ENCODE measurements around the gene RAI1. TPM values are rescaled to one million over a fixed set of nuclear protein-coding genes. Genes with fewer than 3 reads are reported as not detected.
A peak's percentile ranks its signal among the peaks of the same experiment; 100 is the strongest.

Gene RAI1
- total and polyA plus RNA-seq, 2 experiments from 2014 or later, result 0.87 to 0.89 TPM

DNA sequence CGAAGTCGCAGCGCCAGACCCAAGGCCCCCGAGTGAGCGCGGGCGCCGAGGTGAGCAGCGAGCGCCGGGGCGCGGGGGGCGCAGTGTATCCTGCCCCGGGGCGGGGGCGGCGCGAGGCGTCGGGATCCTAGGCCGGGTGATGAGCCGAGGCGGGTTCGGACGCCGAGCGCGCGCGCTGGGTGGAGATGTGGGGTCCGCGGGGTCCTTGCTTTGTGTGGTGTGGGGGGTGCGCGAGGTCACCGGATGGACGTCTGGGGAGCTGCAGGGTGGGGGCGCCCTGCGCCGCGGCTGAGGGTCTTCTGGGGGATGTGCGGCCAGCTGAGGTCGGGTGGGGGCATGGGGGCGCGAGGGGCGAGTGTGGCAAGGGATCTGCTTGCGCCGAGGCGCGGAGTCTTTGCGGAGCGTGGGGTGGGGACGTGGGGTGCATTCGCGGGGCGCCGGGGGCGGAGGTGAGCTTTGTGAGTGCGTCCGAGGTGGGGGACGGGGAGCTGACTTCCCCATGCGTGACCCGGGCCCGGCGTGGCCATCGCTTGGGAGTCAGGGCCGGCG lies 560 bp downstream of the RAI1 start:
- Mint-ChIP-seq H3K36me3 (ENCODE audit: low read depth) (no peaks in the 10 kb centered on the region), H3K4me1 (peaks cover 35% of the 10 kb centered on the region), H3K27ac (no peak overlapping the region), H3K27me3 (ENCODE audit: insufficient read depth, low read depth, poor library complexity) (peaks cover 72% of the 10 kb centered on the region), H3K4me3 (peak overlapping the region; percentile 65), H3K9me3 (no peaks in the 10 kb centered on the region)
- no peak; the same call in 2 of the 3 replicates for ATAC-seq
- Histone ChIP-seq H3K27me3 (ENCODE audit: insufficient read depth) (peaks cover 99% of the 10 kb centered on the region), H3K79me2 (replicated peaks; ENCODE audit: insufficient read depth) (no peaks in the 10 kb centered on the region), H4K20me1 (replicated peaks; ENCODE audit: insufficient read depth) (peaks cover 5% of the 10 kb centered on the region; the same call in 1 of the 2 replicates), H3K27ac (ENCODE audit: low read depth) (no peak overlapping the region), H3K4me2 (peak overlapping the region; percentile 85), H3K9me2 (ENCODE audit: insufficient read depth) (no peaks in the 10 kb centered on the region), H3K4me3 (peak overlapping the region; percentile 66), H3F3A (replicated peaks; ENCODE audit: low read depth) (peaks cover 10% of the 10 kb centered on the region; the same call in 1 of the 2 replicates), H2AFZ (no peak overlapping the region), H3K36me3 (ENCODE audit: insufficient read depth) (no peaks in the 10 kb centered on the region), H3K4me1 (ENCODE audit: insufficient read depth) (peaks cover 26% of the 10 kb centered on the region)
- TF ChIP-seq, protein P1, sequence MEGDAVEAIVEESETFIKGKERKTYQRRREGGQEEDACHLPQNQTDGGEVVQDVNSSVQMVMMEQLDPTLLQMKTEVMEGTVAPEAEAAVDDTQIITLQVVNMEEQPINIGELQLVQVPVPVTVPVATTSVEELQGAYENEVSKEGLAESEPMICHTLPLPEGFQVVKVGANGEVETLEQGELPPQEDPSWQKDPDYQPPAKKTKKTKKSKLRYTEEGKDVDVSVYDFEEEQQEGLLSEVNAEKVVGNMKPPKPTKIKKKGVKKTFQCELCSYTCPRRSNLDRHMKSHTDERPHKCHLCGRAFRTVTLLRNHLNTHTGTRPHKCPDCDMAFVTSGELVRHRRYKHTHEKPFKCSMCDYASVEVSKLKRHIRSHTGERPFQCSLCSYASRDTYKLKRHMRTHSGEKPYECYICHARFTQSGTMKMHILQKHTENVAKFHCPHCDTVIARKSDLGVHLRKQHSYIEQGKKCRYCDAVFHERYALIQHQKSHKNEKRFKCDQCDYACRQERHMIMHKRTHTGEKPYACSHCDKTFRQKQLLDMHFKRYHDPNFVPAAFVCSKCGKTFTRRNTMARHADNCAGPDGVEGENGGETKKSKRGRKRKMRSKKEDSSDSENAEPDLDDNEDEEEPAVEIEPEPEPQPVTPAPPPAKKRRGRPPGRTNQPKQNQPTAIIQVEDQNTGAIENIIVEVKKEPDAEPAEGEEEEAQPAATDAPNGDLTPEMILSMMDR (conservative IDR thresholded peaks at IDR 0.05; ENCODE audit: low read depth in 2 of 2), result peak in 1 of 2 experiments; percentile 34; a peak in 2 of 4 replicates
- TF ChIP-seq, protein P2, sequence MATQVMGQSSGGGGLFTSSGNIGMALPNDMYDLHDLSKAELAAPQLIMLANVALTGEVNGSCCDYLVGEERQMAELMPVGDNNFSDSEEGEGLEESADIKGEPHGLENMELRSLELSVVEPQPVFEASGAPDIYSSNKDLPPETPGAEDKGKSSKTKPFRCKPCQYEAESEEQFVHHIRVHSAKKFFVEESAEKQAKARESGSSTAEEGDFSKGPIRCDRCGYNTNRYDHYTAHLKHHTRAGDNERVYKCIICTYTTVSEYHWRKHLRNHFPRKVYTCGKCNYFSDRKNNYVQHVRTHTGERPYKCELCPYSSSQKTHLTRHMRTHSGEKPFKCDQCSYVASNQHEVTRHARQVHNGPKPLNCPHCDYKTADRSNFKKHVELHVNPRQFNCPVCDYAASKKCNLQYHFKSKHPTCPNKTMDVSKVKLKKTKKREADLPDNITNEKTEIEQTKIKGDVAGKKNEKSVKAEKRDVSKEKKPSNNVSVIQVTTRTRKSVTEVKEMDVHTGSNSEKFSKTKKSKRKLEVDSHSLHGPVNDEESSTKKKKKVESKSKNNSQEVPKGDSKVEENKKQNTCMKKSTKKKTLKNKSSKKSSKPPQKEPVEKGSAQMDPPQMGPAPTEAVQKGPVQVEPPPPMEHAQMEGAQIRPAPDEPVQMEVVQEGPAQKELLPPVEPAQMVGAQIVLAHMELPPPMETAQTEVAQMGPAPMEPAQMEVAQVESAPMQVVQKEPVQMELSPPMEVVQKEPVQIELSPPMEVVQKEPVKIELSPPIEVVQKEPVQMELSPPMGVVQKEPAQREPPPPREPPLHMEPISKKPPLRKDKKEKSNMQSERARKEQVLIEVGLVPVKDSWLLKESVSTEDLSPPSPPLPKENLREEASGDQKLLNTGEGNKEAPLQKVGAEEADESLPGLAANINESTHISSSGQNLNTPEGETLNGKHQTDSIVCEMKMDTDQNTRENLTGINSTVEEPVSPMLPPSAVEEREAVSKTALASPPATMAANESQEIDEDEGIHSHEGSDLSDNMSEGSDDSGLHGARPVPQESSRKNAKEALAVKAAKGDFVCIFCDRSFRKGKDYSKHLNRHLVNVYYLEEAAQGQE (IDR thresholded peaks at IDR 0.05; ENCODE audit: unreplicated experiment), result no peak
- TF ChIP-seq EZH2 (IDR thresholded peaks at IDR 0.05; ENCODE audit: low read depth, unreplicated experiment), result peak; percentile 53
- DNase-seq (ENCODE audit: low spot score), result no peak

DNA sequence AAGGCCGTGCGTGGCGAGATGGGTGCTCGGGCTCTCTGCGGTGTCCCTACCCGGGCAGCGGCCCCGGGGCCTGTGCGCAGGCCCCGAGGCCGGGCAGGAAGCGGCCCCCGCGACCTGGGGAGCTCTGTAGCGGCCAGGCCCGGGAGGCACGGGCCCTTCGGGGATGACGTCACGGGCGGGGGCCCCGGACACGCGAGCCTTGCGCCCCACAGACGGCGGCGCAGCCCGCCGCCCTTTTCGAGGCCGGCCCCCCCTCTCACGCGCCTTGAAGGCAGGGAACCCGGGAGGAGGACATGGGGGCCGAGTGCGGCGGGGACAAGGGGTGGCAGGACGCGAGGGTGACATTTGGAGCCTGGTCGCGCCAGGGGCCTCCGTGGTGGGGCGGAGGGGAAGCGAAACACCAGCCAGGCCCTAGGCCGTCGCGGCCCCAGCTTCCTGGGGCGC lies 1.1 kb downstream of the RAI1 start:
- no peaks in the 10 kb centered on the region for H3K36me3 ChIP-seq (ENCODE audit: insufficient read depth)
- H3K27ac ChIP-seq (ENCODE audit: low read depth), result no peak overlapping the region
- peak overlapping the region; percentile 66 for H3K4me3 ChIP-seq
- Mint-ChIP-seq H3K27ac (no peak overlapping the region), H3K27me3 (ENCODE audit: insufficient read depth, low read depth, poor library complexity) (peaks cover 72% of the 10 kb centered on the region), H3K4me3 (peak overlapping the region; percentile 65), H3K36me3 (ENCODE audit: low read depth) (no peaks in the 10 kb centered on the region), H3K9me3 (no peaks in the 10 kb centered on the region), H3K4me1 (peaks cover 36% of the 10 kb centered on the region)
- H3K27me3 ChIP-seq (ENCODE audit: insufficient read depth), result peaks cover 99% of the 10 kb centered on the region
- DNase-seq (ENCODE audit: low spot score), result no peak
- peak; percentile 16 for ATAC-seq
- H3K9me2 ChIP-seq (ENCODE audit: insufficient read depth), result no peaks in the 10 kb centered on the region
- no peaks in the 10 kb centered on the region for H3K79me2 ChIP-seq (replicated peaks; ENCODE audit: insufficient read depth)
- H3K4me1 ChIP-seq (ENCODE audit: insufficient read depth), result peaks cover 28% of the 10 kb centered on the region
- H3K4me2 ChIP-seq, result peak overlapping the region; percentile 85
- H3F3A ChIP-seq (replicated peaks; ENCODE audit: low read depth), result peaks cover 10% of the 10 kb centered on the region; the same call in 1 of the 2 replicates
- peak; percentile 81 for TF ChIP-seq CREB1 (CRISPR knock-in tag; IDR thresholded peaks at IDR 0.05; ENCODE audit: low read depth)
- no peak for TF ChIP-seq POLR2AphosphoS5 (IDR thresholded peaks at IDR 0.05; ENCODE audit: low read depth)
- no peak for TF ChIP-seq EZH2phosphoT487 (IDR thresholded peaks at IDR 0.05; ENCODE audit: unreplicated experiment)
- no peak for TF ChIP-seq ZNF114 (CRISPR knock-in tag; IDR thresholded peaks at IDR 0.05)
- TF ChIP-seq EZH2 (IDR thresholded peaks at IDR 0.05; ENCODE audit: low read depth, unreplicated experiment), result peak; percentile 5
- H2AFZ ChIP-seq, result peak overlapping the region; percentile 78; the same call in 1 of the 2 replicates
- H4K20me1 ChIP-seq (replicated peaks; ENCODE audit: insufficient read depth), result peaks cover 5% of the 10 kb centered on the region; the same call in 1 of the 2 replicates

Data from GM23338 (cell line).